Spleen (tissue), 13 donors: ENCODE data around the gene INTS6L. TPM values are rescaled to one million over a fixed set of nuclear protein-coding genes. Genes with fewer than 3 reads are reported as not detected.

ENCODE experiments used
- DNase-seq: peaks from one replicate; pipeline ENCODE4 v3.0.0-alpha.2; 2020
- H3K27ac ChIP-seq, 8 donors: fragments of 200-600 bp; sonication (generic) in 7 of 8; 1 replicate in 4 of 8; 2 replicates in 4 of 8; pipeline versions ENCODE4 v1.5.0 to v1.8.0; 2016 to 2021; ENCODE audit warnings: inconsistent platforms in 4 of 8, mild to moderate bottlenecking in 4 of 8, moderate library complexity in 1 of 8
- H3K27me3 ChIP-seq, 7 donors: fragments of 200-600 bp; sonication (generic) in 6 of 7; replicated peaks in 1 of 7; 1 replicate in 4 of 7; 2 replicates in 3 of 7; pipeline versions ENCODE4 v1.5.0 to v1.8.0; 2016 to 2021; ENCODE audit warnings: inconsistent platforms in 3 of 7, mild to moderate bottlenecking in 1 of 7
- H3K36me3 ChIP-seq, 6 donors: fragments of 200-600 bp; sonication (generic) in 5 of 6; 1 replicate in 4 of 6; 2 replicates in 2 of 6; pipeline versions ENCODE4 v1.5.0 to v1.8.0; 2016 to 2021; ENCODE audit warnings: inconsistent platforms in 2 of 6
- H3K4me1 ChIP-seq, 6 donors: fragments of 200-600 bp; sonication (generic) in 5 of 6; 1 replicate in 3 of 6; 2 replicates in 3 of 6; pipeline versions ENCODE4 v1.5.0 to v1.8.0; 2016 to 2021; ENCODE audit warnings: inconsistent platforms in 3 of 6
- H3K4me3 ChIP-seq, 8 donors: fragments of 200-600 bp; sonication (generic) in 7 of 8; 1 replicate in 4 of 8; 2 replicates in 4 of 8; pipeline versions ENCODE4 v1.5.0 to v1.8.0; 2016 to 2021; ENCODE audit warnings: inconsistent platforms in 4 of 8, mild to moderate bottlenecking in 4 of 8, moderate library complexity in 2 of 8
- H3K9me3 ChIP-seq, 8 donors: fragments of 200-600 bp; sonication (generic) in 7 of 8; 1 replicate in 4 of 8; 2 replicates in 4 of 8; pipeline versions ENCODE4 v1.5.0 to v1.8.0; 2016 to 2021; ENCODE audit warnings: inconsistent platforms in 4 of 8
- CTCF ChIP-seq, 11 experiments: fragments of 200-600 bp in 7 of 11; fragments of 450-650 bp in 4 of 11; sonication (generic) in 4 of 11; IDR thresholded peaks in 8 of 11; conservative IDR thresholded peaks in 3 of 11; 1 replicate in 7 of 11; 2 replicates in 4 of 11; pipeline versions ENCODE4 v1.4.0 to v1.8.0; 2016 to 2021; ENCODE audit warnings: antibody characterized with exemption in 11 of 11, inconsistent platforms in 4 of 11, mild to moderate bottlenecking in 1 of 11
- POLR2A ChIP-seq, 3 donors: fragments of 450-650 bp; IDR thresholded peaks; one replicate each; pipeline ENCODE4 v1.5.1; 2017; ENCODE audit warnings: antibody characterized with exemption in 3 of 3, mild to moderate bottlenecking in 1 of 3
- POLR2AphosphoS5 ChIP-seq, 3 donors: sonication (generic); formaldehyde crosslinking; IDR thresholded peaks; one replicate each; pipeline ENCODE4 v1.5.1; 2017; ENCODE audit warnings: antibody characterized with exemption in 3 of 3
- WGBS, 5 donors: extraction: QIAGEN DNeasy Blood & Tissue Kit in 3 of 5; methylation state at CpG; one replicate each; pipeline versions ENCODE4 v1.1.5 to v1.1.7; 2013 to 2018; 5-methylcytosine and 5-hydroxymethylcytosine counted together
- intact Hi-C: fragments of 100-400 bp; cut with DNase I; formaldehyde crosslinking; loops from one replicate; pipeline ENCODE4 v1.15.0; 2023; ENCODE audit warnings: low total_unique reads
- long read RNA-seq, 2 donors: transcript quantifications; one replicate each; lab custom pipeline, GENCODE V29; 2026
- polyA plus RNA-seq, 3 donors: library from polyadenylated mRNA; stranded (reverse); fragments of 200-250 nt; gene quantifications; one replicate each; pipeline ENCODE4 v1.2.1, GENCODE V29; 2013
- total RNA-seq, 7 donors: library from RNA; depleted of rRNA in 3 of 7; stranded (reverse); fragments of >200 nt in 3 of 7; fragmentation: NEBNext Ultra II Directional in 4 of 7; extraction: Animal tissue kit (Norgen Biotek cat#: 25700) in 4 of 7; gene quantifications; one replicate each; pipeline versions ENCODE4 v1.1.0 to v1.2.1, GENCODE V29; 2016 to 2021
- donor health status: healthy with polysubstance abuse.
- donor health status: DM: no; HTN: no; CAD: no; lungs with moderate emphysema.
- donor health status: DM: no; HTN: no; CAD: no.
- donor health status: Bipolar disorder and iron deficiency.
- donor health status: healthy.
- donor health status: DM: no; HTN: no; CAD: no.
- donor health status: DM: yes; HTN: yes; CAD: no.

INTS6L gene
- total RNA-seq: 10 to 100 TPM; 17.8 to 36.0 (median 19.2) TPM
- polyA plus RNA-seq: 10 to 100 TPM; 17.5 to 35.6 (median 20.7) TPM
- long read RNA-seq, donor 1, partial matches to known transcripts: 0 of 1 reads
- long read RNA-seq, donor 1, other reads (novel, unspliced or antisense): 0 of 1 reads
- long read RNA-seq, donor 2: 0 reads

GRCh38 chrX:135520553-135521404 lies at the start of gene INTS6L:
INTS6L (plus strand) TSS chrX:135520660; CDS start chrX:135520993, 333 bp downstream.
- Histone ChIP-seq H3K4me3 (peak within 1 kb of the TSS; percentile 43 to 84 (median 56)), H3K36me3 (no peaks in the 10 kb centered on the region), H3K4me1 (peaks cover 0 to 38% (median 11%) of the 10 kb centered on the region in 6 donors), H3K9me3 (no peaks in the 10 kb centered on the region), H3K27ac (peak within 1 kb of the TSS; percentile 80 to 97 (median 96)), H3K27me3 (no peaks in the 10 kb centered on the region)
- WGBS, 5 donors: 0 to 48% (median 1%) methylated on average over 17 to 50 of the region's 50 CpGs
- TF ChIP-seq POLR2A (IDR thresholded peaks at IDR 0.05): peak; percentile 90 to 98 (median 97)
- no peak for TF ChIP-seq CTCF (IDR thresholded peaks at IDR 0.05 in 8 of 11, conservative IDR thresholded peaks at IDR 0.05 in 3 of 11)
- peak; percentile 96 to 100 (median 100) for TF ChIP-seq POLR2AphosphoS5 (IDR thresholded peaks at IDR 0.05)
- peak; percentile 95 for DNase-seq
- intact Hi-C loops: no loop called here

GRCh38 chrX:135476378-135476777 lies 44.1 kb upstream of the INTS6L start:
- TF ChIP-seq CTCF (IDR thresholded peaks at IDR 0.05 in 8 of 11, conservative IDR thresholded peaks at IDR 0.05 in 3 of 11) (no peak), POLR2AphosphoS5 (IDR thresholded peaks at IDR 0.05) (no peak), POLR2A (IDR thresholded peaks at IDR 0.05) (no peak)
- Histone ChIP-seq H3K4me3 (no peak overlapping the region), H3K4me1 (peaks cover 0 to 4% (median 0%) of the 10 kb centered on the region in 6 donors), H3K9me3 (no peaks in the 10 kb centered on the region), H3K27ac (no peak overlapping the region), H3K27me3 (no peaks in the 10 kb centered on the region), H3K36me3 (no peaks in the 10 kb centered on the region)
- intact Hi-C loops: no loop called here
- WGBS, 5 donors: 59 to 92% (median 77%) methylated on average over 3 of the region's 3 CpGs
- no peak for DNase-seq

- DNase-seq: no peak
- Histone ChIP-seq H3K36me3 (no peaks in the 10 kb centered on the region), H3K4me3 (no peak overlapping the region), H3K27ac (peak overlapping the region in 2 of 8 donors; percentile 9 to 48), H3K9me3 (no peaks in the 10 kb centered on the region), H3K4me1 (peaks cover 0 to 4% (median 0%) of the 10 kb centered on the region in 6 donors), H3K27me3 (no peaks in the 10 kb centered on the region)
- WGBS, 5 donors: 0 to 19% (median 11%) methylated on average over 3 of the region's 3 CpGs
- intact Hi-C loops: no loop called here
- TF ChIP-seq POLR2A (IDR thresholded peaks at IDR 0.05) (no peak), CTCF (IDR thresholded peaks at IDR 0.05 in 8 of 11, conservative IDR thresholded peaks at IDR 0.05 in 3 of 11) (peak in 8 of 11 experiments; percentile 12 to 49 (median 31))
These were observed 42.9 kb upstream of the INTS6L start for GRCh38 chrX:135477576-135477975.

- intact Hi-C loops: loop anchor here (10.0 kb wide), 1 partner anchor 95 kb away; no protein-coding TSS in a partner anchor
- DNase-seq: no peak
- 74 to 95% (median 88%) methylated on average over 7 of the region's 7 CpGs for WGBS, 5 donors
- Histone ChIP-seq H3K27me3 (peaks cover 0 to 5% (median 0%) of the 10 kb centered on the region in 7 donors), H3K36me3 (no peaks in the 10 kb centered on the region), H3K27ac (no peak overlapping the region), H3K4me3 (no peak overlapping the region), H3K4me1 (peaks cover 0 to 4% (median 0%) of the 10 kb centered on the region in 6 donors), H3K9me3 (no peaks in the 10 kb centered on the region)
- TF ChIP-seq POLR2AphosphoS5 (IDR thresholded peaks at IDR 0.05) (no peak), CTCF (IDR thresholded peaks at IDR 0.05 in 8 of 11, conservative IDR thresholded peaks at IDR 0.05 in 3 of 11) (no peak), POLR2A (IDR thresholded peaks at IDR 0.05) (no peak)
These were observed 40.4 kb upstream of the INTS6L start for GRCh38 chrX:135480076-135480475.
